A549 (cell line): ENCODE results near the gene POLR3G.

ENCODE experiments used
- CTCF ChIP-seq: fragments of >200 bp; sonication (Bioruptor Twin); formaldehyde crosslinking; IDR thresholded peaks from 3 replicates; pipeline ENCODE4 v1.5.1; 2016
- EP300 ChIP-seq, 2 experiments: fragments of >200 bp; sonication (Bioruptor Twin); formaldehyde crosslinking; IDR thresholded peaks; 2 replicates in 1 of 2; 3 replicates in 1 of 2; pipeline ENCODE4 v1.6.1; 2016 to 2017
- ESRRA ChIP-seq: fragments of 150-350 bp; IDR thresholded peaks from 2 replicates; pipeline ENCODE4 v1.6.1; 2014; ENCODE audit warnings: mild to moderate bottlenecking, low read length, borderline replicate concordance
- GATA3 ChIP-seq: IDR thresholded peaks from 2 replicates; pipeline ENCODE4 v1.6.1; 2012; ENCODE audit warnings: borderline replicate concordance
- HDAC2 ChIP-seq: fragments of 200-600 bp; sonication (generic); IDR thresholded peaks from 2 replicates; pipeline ENCODE4 v1.6.1; 2016
- HOXB13 ChIP-seq: fragments of 250-450 bp; sonication (Bioruptor Pico); IDR thresholded peaks from 2 replicates; pipeline ENCODE4 v1.5.0; 2020; ENCODE audit warnings: low read depth, mild to moderate bottlenecking, moderate library complexity
- JUNB ChIP-seq: fragments of >200 bp; sonication (Bioruptor Twin); formaldehyde crosslinking; IDR thresholded peaks from 2 replicates; pipeline ENCODE4 v1.6.1; 2016
- MAZ ChIP-seq: fragments of 150-350 bp; IDR thresholded peaks from 2 replicates; pipeline ENCODE4 v1.6.1; 2014; ENCODE audit warnings: antibody characterized with exemption, low read depth, low read length, borderline replicate concordance
- NPAS2 ChIP-seq: fragments of 250-450 bp; sonication (Bioruptor Pico); IDR thresholded peaks from 2 replicates; pipeline ENCODE4 v1.8.0; 2022; ENCODE audit warnings: mild to moderate bottlenecking, moderate library complexity, borderline replicate concordance
- POLR2A ChIP-seq: IDR thresholded peaks from 2 replicates; pipeline ENCODE4 v1.6.1; 2012; ENCODE audit warnings: mild to moderate bottlenecking, low read length
- REST ChIP-seq: fragments of 200-600 bp; sonication (generic); IDR thresholded peaks from 2 replicates; pipeline ENCODE4 v1.6.1; 2016; ENCODE audit warnings: antibody characterized with exemption, mild to moderate bottlenecking, moderate library complexity
- ZSCAN20 ChIP-seq: fragments of 250-450 bp; sonication (Bioruptor Pico); IDR thresholded peaks from 2 replicates; pipeline ENCODE4 v1.8.0; 2022; ENCODE audit warnings: mild to moderate bottlenecking, moderate library complexity

GRCh38 chr5:90480699-90481098 lies 6.0 kb downstream of the POLR3G start:
- TF ChIP-seq GATA3: no peak
- no peak for TF ChIP-seq CTCF
- TF ChIP-seq NPAS2 (CRISPR knock-in tag): no peak
- no peak for TF ChIP-seq ZSCAN20
- TF ChIP-seq ESRRA: no peak
- TF ChIP-seq POLR2A: no peak
- no peak for TF ChIP-seq JUNB
- no peak for TF ChIP-seq MAZ
- no peak for TF ChIP-seq HOXB13 (CRISPR knock-in tag)
- no peak for TF ChIP-seq EP300 (IDR thresholded peaks at IDR 0.05)
- no peak for TF ChIP-seq HDAC2
- TF ChIP-seq REST: no peak
